HCT116 (cell line): Measurements from ENCODE around the gene SEZ6. TPM values are rescaled to one million over a fixed set of nuclear protein-coding genes. Genes with fewer than 3 reads are reported as not detected.

Experiments used
- ATAC-seq: fragments of 200-7000 bp; cut with Tn5 transposase; 2 replicates; pipeline ENCODE4 v1.9.1; 2020; ENCODE audit warnings: mild to moderate bottlenecking, moderate library complexity
- BruUV-seq: library from RNA; stranded (reverse); fragments of 400-500 nt; replicated peaks from 2 replicates; lab custom pipeline; 2021; lab: Mats Ljungman, UMichigan
- CTCF ChIA-PET: fragments of 300-600 bp; sonication (Branson Sonifier 250); formaldehyde crosslinking; loops from one replicate; lab custom pipeline; 2021; ENCODE audit warnings: antibody characterized with exemption; lab: Charles Lee
- POLR2A ChIA-PET: fragments of 300-600, 350-600 bp; sonication (Branson Sonifier 250); formaldehyde crosslinking; loops from one replicate; lab custom pipeline; 2021; ENCODE audit warnings: antibody characterized with exemption; lab: Charles Lee
- RAD21 ChIA-PET, 2 experiments: fragments of 300-600 bp; sonication (Branson Sonifier 250); formaldehyde crosslinking; loops; one replicate each; lab custom pipeline; 2023; ENCODE audit warnings: low total read pairs in 2 of 2; ENCODE audit not compliant: uncharacterized antibody in 2 of 2, unreplicated experiment in 2 of 2, low non-redundant PET in 1 of 2; lab: Charles Lee
- DNase-seq: peaks from one replicate; pipeline ENCODE4 v3.0.0-alpha.2; 2010; ENCODE audit warnings: low read depth, low spot score
- H2AFZ ChIP-seq: fragments of 200-600 bp; shearing (Covaris generic), sonication (generic); 2 replicates; pipeline ENCODE4 v1.6.1; 2017; ENCODE audit warnings: low read depth, mixed run types, mixed read lengths, antibody characterized with exemption, low read length; ENCODE audit not compliant: poor library complexity, severe bottlenecking
- H3K27ac ChIP-seq: 2 replicates; pipeline ENCODE4 v1.5.1; 2012; ENCODE audit warnings: low read depth, low read length
- H3K27me3 ChIP-seq: fragments of 200-600 bp; sonication (generic); 2 replicates; pipeline ENCODE4 v1.6.1; 2016; ENCODE audit warnings: mixed run types, low read length, mixed read lengths; ENCODE audit not compliant: insufficient read depth
- H3K36me3 ChIP-seq, 2 experiments: fragments of 200-500 bp in 1 of 2; fragments of 200-600 bp in 1 of 2; sonication (Bioruptor generic) in 1 of 2; sonication (generic) in 1 of 2; 2 replicates each; pipeline versions ENCODE4 v1.5.1 to v1.6.1; 2014 to 2016; ENCODE audit warnings: low read length in 2 of 2, inconsistent platforms in 1 of 2, mixed read lengths in 1 of 2, mixed run types in 1 of 2; ENCODE audit not compliant: insufficient read depth in 2 of 2, control insufficient read depth in 1 of 2
- H3K4me1 ChIP-seq, 2 experiments: fragments of 200-600 bp in 1 of 2; sonication (generic) in 1 of 2; 2 replicates each; pipeline versions ENCODE4 v1.5.1 to v1.6.1; 2012 to 2017; ENCODE audit warnings: low read length in 2 of 2, inconsistent platforms in 1 of 2, mild to moderate bottlenecking in 1 of 2, mixed read lengths in 1 of 2, mixed run types in 1 of 2, moderate library complexity in 1 of 2; ENCODE audit not compliant: insufficient read depth in 2 of 2, control insufficient read depth in 1 of 2
- H3K4me2 ChIP-seq: fragments of 200-600 bp; sonication (generic); 2 replicates; pipeline ENCODE4 v1.6.1; 2017; ENCODE audit warnings: mixed run types, low read length, mixed read lengths
- H3K4me3 ChIP-seq, 2 experiments: fragments of 200-600 bp in 1 of 2; sonication (generic) in 1 of 2; replicated peaks in 1 of 2; 2 replicates each; pipeline ENCODE4 v1.5.1; 2011 to 2016; ENCODE audit warnings: low read length in 2 of 2, control low read depth in 1 of 2, low read depth in 1 of 2, mild to moderate bottlenecking in 1 of 2, mixed read lengths in 1 of 2, mixed run types in 1 of 2
- H3K79me2 ChIP-seq: fragments of 200-600 bp; sonication (generic); 2 replicates; pipeline ENCODE4 v1.6.1; 2017; ENCODE audit warnings: mild to moderate bottlenecking, mixed run types, low read length, moderate library complexity, mixed read lengths; ENCODE audit not compliant: insufficient read depth
- H3K9ac ChIP-seq: fragments of 200-600 bp; sonication (generic); 2 replicates; pipeline ENCODE4 v1.6.1; 2016; ENCODE audit warnings: low read length, mixed read lengths
- H3K9me2 ChIP-seq: fragments of 200-600 bp; sonication (generic), shearing (Covaris generic); 2 replicates; pipeline ENCODE4 v1.6.1; 2017; ENCODE audit warnings: mixed run types, mild to moderate bottlenecking, moderate library complexity; ENCODE audit not compliant: insufficient read depth
- H3K9me3 ChIP-seq, 2 experiments: fragments of 200-500 bp in 1 of 2; fragments of 200-600 bp in 1 of 2; sonication (Bioruptor generic) in 1 of 2; sonication (generic) in 1 of 2; 2 replicates each; pipeline ENCODE4 v1.6.1; 2014 to 2017; ENCODE audit warnings: low read length in 2 of 2, mixed read lengths in 2 of 2, inconsistent platforms in 1 of 2, low read depth in 1 of 2, mild to moderate bottlenecking in 1 of 2, mixed run types in 1 of 2, moderate library complexity in 1 of 2; ENCODE audit not compliant: control insufficient read depth in 1 of 2, insufficient read depth in 1 of 2
- H4K20me1 ChIP-seq: fragments of 200-600 bp; sonication (generic), shearing (Covaris generic); 2 replicates; pipeline ENCODE4 v1.6.1; 2017; ENCODE audit warnings: mixed run types, mild to moderate bottlenecking, moderate library complexity; ENCODE audit not compliant: insufficient read depth
- CBX3 ChIP-seq: IDR thresholded peaks from 2 replicates; pipeline ENCODE4 v1.6.1; 2012; ENCODE audit warnings: low read depth
- CEBPB ChIP-seq: IDR thresholded peaks from 2 replicates; pipeline ENCODE4 v1.6.1; 2012; ENCODE audit warnings: low read depth
- EGR1 ChIP-seq: IDR thresholded peaks from 2 replicates; pipeline ENCODE4 v1.6.1; 2012; ENCODE audit warnings: low read depth
- ELF1 ChIP-seq: IDR thresholded peaks from 2 replicates; pipeline ENCODE4 v1.6.1; 2012; ENCODE audit warnings: low read depth, borderline replicate concordance
- EZH2phosphoT487 ChIP-seq: fragments of 200-600 bp; IDR thresholded peaks from 2 replicates; pipeline ENCODE4 v1.6.1; 2018; ENCODE audit warnings: antibody characterized with exemption, borderline replicate concordance
- FOSL1 ChIP-seq: IDR thresholded peaks from 2 replicates; pipeline ENCODE4 v1.6.1; 2012; ENCODE audit warnings: low read depth
- JUND ChIP-seq: IDR thresholded peaks from 2 replicates; pipeline ENCODE4 v1.6.1; 2012
- POLR2A ChIP-seq: IDR thresholded peaks from 2 replicates; pipeline ENCODE4 v1.7.0; 2011; ENCODE audit warnings: borderline replicate concordance; ENCODE audit not compliant: insufficient read depth, insufficient read length; ENCODE audit errors: extremely low read depth
- RAD21 ChIP-seq: IDR thresholded peaks from 2 replicates; pipeline ENCODE4 v1.6.1; 2012; ENCODE audit warnings: low read depth, mild to moderate bottlenecking
- SIN3A ChIP-seq: IDR thresholded peaks from 2 replicates; pipeline ENCODE4 v1.6.1; 2012; ENCODE audit warnings: low read depth
- SRF ChIP-seq: IDR thresholded peaks from 2 replicates; pipeline ENCODE4 v1.6.1; 2012; ENCODE audit warnings: low read depth
- TCF7L2 ChIP-seq: IDR thresholded peaks from 2 replicates; pipeline ENCODE4 v1.7.0; 2011; ENCODE audit warnings: borderline replicate concordance, inconsistent platforms; ENCODE audit not compliant: insufficient read depth, insufficient read length; ENCODE audit errors: extremely low read depth
- ZFX ChIP-seq: fragments of 450-650 bp; IDR thresholded peaks from 2 replicates; pipeline ENCODE4 v1.6.1; 2017
- intact Hi-C: fragments of 100-400 bp; cut with micrococcal nuclease; formaldehyde crosslinking; loops from 2 replicates; pipeline ENCODE4 v1.10.0; 2022
- total RNA-seq: library from RNA; stranded (reverse); gene quantifications from one replicate; pipeline ENCODE4 v1.2.1, GENCODE V29; 2021; ENCODE audit not compliant: unreplicated experiment
- TF ChIP-seq, protein P1 (sequence below), 3 experiments: fragments of 200-600 bp in 1 of 3; sonication (generic) in 1 of 3; IDR thresholded peaks in 2 of 3; conservative IDR thresholded peaks in 1 of 3; 2 replicates each; pipeline ENCODE4 v1.5.1; 2012 to 2017; ENCODE audit warnings: low read depth in 2 of 3, low read length in 2 of 3, antibody characterized with exemption in 1 of 3, borderline replicate concordance in 1 of 3, control low read depth in 1 of 3, mild to moderate bottlenecking in 1 of 3, mixed read lengths in 1 of 3, mixed run types in 1 of 3, moderate library complexity in 1 of 3; ENCODE audit not compliant: insufficient read depth in 1 of 3
- TF ChIP-seq, protein P2 (sequence below): IDR thresholded peaks from 2 replicates; pipeline ENCODE4 v1.6.1; 2012
- TF ChIP-seq, protein P3 (sequence below): IDR thresholded peaks from 2 replicates; pipeline ENCODE4 v1.6.1; 2011; ENCODE audit warnings: mild to moderate bottlenecking, low read length, moderate library complexity; ENCODE audit not compliant: insufficient replicate concordance; ENCODE audit errors: extremely low read depth
- TF ChIP-seq, protein P4 (sequence below): IDR thresholded peaks from 2 replicates; pipeline ENCODE4 v1.6.1; 2012; ENCODE audit warnings: low read depth

The SEZ6 gene
- total RNA-seq, 1 experiment from 2014 or later = 0.22 TPM

DNA sequence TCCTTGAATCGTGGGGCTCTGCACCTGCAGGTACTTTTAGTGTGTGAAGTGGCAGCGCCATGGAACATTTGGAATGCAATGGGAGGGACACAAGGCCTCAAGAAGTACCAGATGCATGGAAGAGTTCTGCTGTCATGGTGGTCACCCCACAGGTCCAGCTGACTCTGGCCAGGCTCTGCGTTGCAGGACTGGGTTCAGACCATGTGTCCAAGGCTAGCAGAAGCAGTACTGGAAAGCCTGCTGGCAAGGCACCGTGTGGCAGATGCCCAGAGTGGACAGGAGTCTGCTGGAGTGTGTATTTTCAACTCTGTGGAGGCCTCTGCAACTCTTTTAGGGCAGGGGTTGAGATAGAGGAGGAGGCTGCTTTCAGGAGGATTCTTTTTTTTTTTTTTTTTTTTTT lies 39.2 kb upstream of the SEZ6 start:
- peaks cover 9% of the 10 kb centered on the region; the same call in 1 of the 2 replicates for H3K27me3 ChIP-seq
- TF ChIP-seq, protein P1, sequence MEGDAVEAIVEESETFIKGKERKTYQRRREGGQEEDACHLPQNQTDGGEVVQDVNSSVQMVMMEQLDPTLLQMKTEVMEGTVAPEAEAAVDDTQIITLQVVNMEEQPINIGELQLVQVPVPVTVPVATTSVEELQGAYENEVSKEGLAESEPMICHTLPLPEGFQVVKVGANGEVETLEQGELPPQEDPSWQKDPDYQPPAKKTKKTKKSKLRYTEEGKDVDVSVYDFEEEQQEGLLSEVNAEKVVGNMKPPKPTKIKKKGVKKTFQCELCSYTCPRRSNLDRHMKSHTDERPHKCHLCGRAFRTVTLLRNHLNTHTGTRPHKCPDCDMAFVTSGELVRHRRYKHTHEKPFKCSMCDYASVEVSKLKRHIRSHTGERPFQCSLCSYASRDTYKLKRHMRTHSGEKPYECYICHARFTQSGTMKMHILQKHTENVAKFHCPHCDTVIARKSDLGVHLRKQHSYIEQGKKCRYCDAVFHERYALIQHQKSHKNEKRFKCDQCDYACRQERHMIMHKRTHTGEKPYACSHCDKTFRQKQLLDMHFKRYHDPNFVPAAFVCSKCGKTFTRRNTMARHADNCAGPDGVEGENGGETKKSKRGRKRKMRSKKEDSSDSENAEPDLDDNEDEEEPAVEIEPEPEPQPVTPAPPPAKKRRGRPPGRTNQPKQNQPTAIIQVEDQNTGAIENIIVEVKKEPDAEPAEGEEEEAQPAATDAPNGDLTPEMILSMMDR (IDR thresholded peaks at IDR 0.05 in 2 of 3, conservative IDR thresholded peaks at IDR 0.05 in 1 of 3; ENCODE audit: borderline replicate concordance in 1 of 3, insufficient read depth in 1 of 3, low read depth in 2 of 3, low read length in 2 of 3) = no peak
- TF ChIP-seq, protein P2, sequence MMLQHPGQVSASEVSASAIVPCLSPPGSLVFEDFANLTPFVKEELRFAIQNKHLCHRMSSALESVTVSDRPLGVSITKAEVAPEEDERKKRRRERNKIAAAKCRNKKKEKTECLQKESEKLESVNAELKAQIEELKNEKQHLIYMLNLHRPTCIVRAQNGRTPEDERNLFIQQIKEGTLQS = no peak
- TF ChIP-seq POLR2A = no peak
- TF ChIP-seq FOSL1 = no peak
- TF ChIP-seq JUND = no peak
- TF ChIP-seq EGR1 = no peak
- TF ChIP-seq SRF = no peak
- TF ChIP-seq, protein P3, sequence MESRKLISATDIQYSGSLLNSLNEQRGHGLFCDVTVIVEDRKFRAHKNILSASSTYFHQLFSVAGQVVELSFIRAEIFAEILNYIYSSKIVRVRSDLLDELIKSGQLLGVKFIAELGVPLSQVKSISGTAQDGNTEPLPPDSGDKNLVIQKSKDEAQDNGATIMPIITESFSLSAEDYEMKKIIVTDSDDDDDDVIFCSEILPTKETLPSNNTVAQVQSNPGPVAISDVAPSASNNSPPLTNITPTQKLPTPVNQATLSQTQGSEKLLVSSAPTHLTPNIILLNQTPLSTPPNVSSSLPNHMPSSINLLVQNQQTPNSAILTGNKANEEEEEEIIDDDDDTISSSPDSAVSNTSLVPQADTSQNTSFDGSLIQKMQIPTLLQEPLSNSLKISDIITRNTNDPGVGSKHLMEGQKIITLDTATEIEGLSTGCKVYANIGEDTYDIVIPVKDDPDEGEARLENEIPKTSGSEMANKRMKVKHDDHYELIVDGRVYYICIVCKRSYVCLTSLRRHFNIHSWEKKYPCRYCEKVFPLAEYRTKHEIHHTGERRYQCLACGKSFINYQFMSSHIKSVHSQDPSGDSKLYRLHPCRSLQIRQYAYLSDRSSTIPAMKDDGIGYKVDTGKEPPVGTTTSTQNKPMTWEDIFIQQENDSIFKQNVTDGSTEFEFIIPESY = no peak
- TF ChIP-seq CEBPB = no peak
- TF ChIP-seq ZFX = no peak
- TF ChIP-seq CBX3 = no peak
- TF ChIP-seq, protein P4, sequence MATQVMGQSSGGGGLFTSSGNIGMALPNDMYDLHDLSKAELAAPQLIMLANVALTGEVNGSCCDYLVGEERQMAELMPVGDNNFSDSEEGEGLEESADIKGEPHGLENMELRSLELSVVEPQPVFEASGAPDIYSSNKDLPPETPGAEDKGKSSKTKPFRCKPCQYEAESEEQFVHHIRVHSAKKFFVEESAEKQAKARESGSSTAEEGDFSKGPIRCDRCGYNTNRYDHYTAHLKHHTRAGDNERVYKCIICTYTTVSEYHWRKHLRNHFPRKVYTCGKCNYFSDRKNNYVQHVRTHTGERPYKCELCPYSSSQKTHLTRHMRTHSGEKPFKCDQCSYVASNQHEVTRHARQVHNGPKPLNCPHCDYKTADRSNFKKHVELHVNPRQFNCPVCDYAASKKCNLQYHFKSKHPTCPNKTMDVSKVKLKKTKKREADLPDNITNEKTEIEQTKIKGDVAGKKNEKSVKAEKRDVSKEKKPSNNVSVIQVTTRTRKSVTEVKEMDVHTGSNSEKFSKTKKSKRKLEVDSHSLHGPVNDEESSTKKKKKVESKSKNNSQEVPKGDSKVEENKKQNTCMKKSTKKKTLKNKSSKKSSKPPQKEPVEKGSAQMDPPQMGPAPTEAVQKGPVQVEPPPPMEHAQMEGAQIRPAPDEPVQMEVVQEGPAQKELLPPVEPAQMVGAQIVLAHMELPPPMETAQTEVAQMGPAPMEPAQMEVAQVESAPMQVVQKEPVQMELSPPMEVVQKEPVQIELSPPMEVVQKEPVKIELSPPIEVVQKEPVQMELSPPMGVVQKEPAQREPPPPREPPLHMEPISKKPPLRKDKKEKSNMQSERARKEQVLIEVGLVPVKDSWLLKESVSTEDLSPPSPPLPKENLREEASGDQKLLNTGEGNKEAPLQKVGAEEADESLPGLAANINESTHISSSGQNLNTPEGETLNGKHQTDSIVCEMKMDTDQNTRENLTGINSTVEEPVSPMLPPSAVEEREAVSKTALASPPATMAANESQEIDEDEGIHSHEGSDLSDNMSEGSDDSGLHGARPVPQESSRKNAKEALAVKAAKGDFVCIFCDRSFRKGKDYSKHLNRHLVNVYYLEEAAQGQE = no peak
- no peak for TF ChIP-seq ELF1
- TF ChIP-seq EZH2phosphoT487 = no peak
- TF ChIP-seq SIN3A = no peak
- no peak for TF ChIP-seq RAD21
- TF ChIP-seq TCF7L2 = no peak
- no peaks in the 10 kb centered on the region for H3K9me3 ChIP-seq
- H3K9ac ChIP-seq = no peak overlapping the region
- H3K4me1 ChIP-seq = peaks cover 0 to 7% of the 10 kb centered on the region in 2 experiments; a peak in 2 of 4 replicates
- no peak overlapping the region for H2AFZ ChIP-seq
- no peaks in the 10 kb centered on the region for H4K20me1 ChIP-seq
- no peak for DNase-seq
- H3K79me2 ChIP-seq = no peaks in the 10 kb centered on the region
- no peak overlapping the region for H3K4me2 ChIP-seq
- RAD21 ChIA-PET = no interaction called here
- no peaks in the 10 kb centered on the region for H3K9me2 ChIP-seq
- no peak overlapping the region for H3K27ac ChIP-seq
- no peaks in the 10 kb centered on the region for H3K36me3 ChIP-seq
- ATAC-seq = no peak
- intact Hi-C loops = no loop called here
- no TSS peak for BruUV-seq
- CTCF ChIA-PET = no interaction called here
- POLR2A ChIA-PET = no interaction called here
- no peak overlapping the region for H3K4me3 ChIP-seq
